Mucosa of rectum (tissue), 2 donors: Measurements from ENCODE around the gene SAG.

Experiments
- H3K27ac ChIP-seq, 2 donors: one replicate each; pipeline ENCODE4 v1.7.0; 2013; ENCODE audit warnings: inconsistent platforms in 2 of 2, low read depth in 2 of 2, low read length in 2 of 2
- H3K27me3 ChIP-seq, 2 donors: one replicate each; pipeline ENCODE4 v1.7.0; 2013; ENCODE audit warnings: low read length in 2 of 2; ENCODE audit not compliant: control insufficient read depth in 2 of 2, insufficient read depth in 2 of 2
- H3K36me3 ChIP-seq, 2 donors: one replicate each; pipeline ENCODE4 v1.7.0; 2013; ENCODE audit warnings: low read length in 2 of 2; ENCODE audit not compliant: control insufficient read depth in 2 of 2, insufficient read depth in 2 of 2
- H3K4me1 ChIP-seq, 2 donors: one replicate each; pipeline ENCODE4 v1.7.0; 2013; ENCODE audit warnings: low read length in 2 of 2, mild to moderate bottlenecking in 1 of 2; ENCODE audit not compliant: control insufficient read depth in 2 of 2, insufficient read depth in 2 of 2
- H3K4me3 ChIP-seq, 2 donors: one replicate each; pipeline ENCODE4 v1.7.0; 2013; ENCODE audit warnings: low read length in 2 of 2
- H3K9ac ChIP-seq, 2 donors: one replicate each; pipeline ENCODE4 v1.7.0; 2013; ENCODE audit warnings: low read length in 2 of 2, low read depth in 1 of 2, mild to moderate bottlenecking in 1 of 2
- H3K9me3 ChIP-seq, 2 donors: one replicate each; pipeline ENCODE4 v1.7.0; 2013; ENCODE audit warnings: low read length in 2 of 2; ENCODE audit not compliant: control insufficient read depth in 2 of 2
- donor health status: healthy.
- donor health status: Normal muscosa, but diverticular disease.

SAG gene

DNA sequence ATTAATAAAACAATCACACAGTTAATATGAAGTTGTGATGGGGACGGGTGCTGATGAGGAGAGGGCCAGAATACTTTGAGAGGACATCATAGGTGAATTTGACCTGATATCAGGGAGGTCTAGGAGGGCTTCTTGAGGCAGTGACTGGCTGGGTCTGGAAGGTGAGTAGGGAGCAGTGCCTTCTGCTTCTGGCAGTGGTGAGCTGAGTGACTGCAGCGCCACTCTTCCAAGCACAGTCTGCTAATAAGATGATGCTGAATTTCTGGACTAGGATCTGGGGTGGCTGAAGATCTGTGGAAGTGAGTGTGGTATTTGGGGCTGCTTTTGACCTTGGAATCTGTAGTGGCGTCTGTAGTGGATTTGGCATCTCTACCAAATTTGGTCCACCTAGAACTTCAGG lies 52.2 kb downstream of the SAG start:
- Histone ChIP-seq H3K4me1 (peaks cover 7 to 13% of the 10 kb centered on the region in 2 donors), H3K9ac (no peak overlapping the region), H3K27me3 (no peaks in the 10 kb centered on the region)

DNA sequence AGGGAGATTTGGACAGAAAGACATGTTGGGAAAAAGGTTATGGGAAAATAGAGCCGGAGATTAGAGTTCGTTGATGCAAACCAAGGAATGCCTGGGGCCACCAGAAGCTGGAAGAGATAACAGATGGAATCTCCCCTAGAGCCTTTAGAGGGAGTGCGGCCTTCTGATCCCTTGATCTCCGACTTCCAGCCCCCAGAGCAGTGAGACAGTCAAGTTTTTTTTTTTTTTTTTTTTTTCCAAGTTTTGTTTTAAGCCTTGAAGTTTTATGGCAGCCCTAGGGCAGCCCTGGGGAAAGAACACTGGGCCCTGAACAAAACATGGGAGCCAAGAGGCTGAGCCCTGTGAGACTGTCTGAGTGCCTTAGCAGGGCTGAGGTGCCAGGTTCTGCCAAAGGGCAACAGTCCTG lies 53.2 kb downstream of the SAG start:
- Histone ChIP-seq H3K36me3 (peaks cover 0 to 7% of the 10 kb centered on the region in 2 donors), H3K27me3 (no peaks in the 10 kb centered on the region), H3K9ac (no peak overlapping the region), H3K4me3 (no peak overlapping the region), H3K4me1 (peaks cover 2 to 8% of the 10 kb centered on the region in 2 donors), H3K27ac (no peak overlapping the region), H3K9me3 (no peaks in the 10 kb centered on the region)

More for the DNA sequence above, 52.2 kb downstream of the SAG start:
- no peaks in the 10 kb centered on the region for H3K9me3 ChIP-seq
- H3K36me3 ChIP-seq, result peaks cover 0 to 7% of the 10 kb centered on the region in 2 donors
- H3K4me3 ChIP-seq, result no peak overlapping the region
- H3K27ac ChIP-seq, result no peak overlapping the region

- Histone ChIP-seq H3K27me3 (no peaks in the 10 kb centered on the region), H3K9ac (no peak overlapping the region), H3K9me3 (no peaks in the 10 kb centered on the region), H3K36me3 (peaks cover 0 to 7% of the 10 kb centered on the region in 2 donors), H3K4me3 (no peak overlapping the region), H3K27ac (no peak overlapping the region), H3K4me1 (peaks cover 2 to 4% of the 10 kb centered on the region in 2 donors)
Observed at GRCh38 chr2:233361297-233361696, 53.7 kb downstream of the SAG start.

DNA sequence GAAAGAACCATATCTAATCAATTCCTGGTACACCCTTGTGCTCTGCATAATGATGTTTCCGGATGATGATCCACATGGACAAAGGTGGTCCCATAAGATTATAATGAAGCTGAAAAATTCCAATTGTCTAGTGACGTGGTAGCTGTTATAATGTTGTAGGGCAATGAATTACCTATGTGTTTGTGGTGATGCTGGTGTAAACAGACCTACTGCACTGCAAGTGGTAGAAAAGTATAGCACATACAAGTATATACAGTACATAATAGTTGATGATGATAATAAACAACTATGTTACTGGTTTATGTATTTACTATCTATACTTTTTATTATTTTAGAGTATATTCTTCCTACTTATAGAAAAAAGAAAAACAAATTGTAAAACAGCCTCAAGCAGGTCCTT lies 55.1 kb downstream of the SAG start:
- Histone ChIP-seq H3K9me3 (no peaks in the 10 kb centered on the region), H3K27me3 (no peaks in the 10 kb centered on the region), H3K4me3 (no peak overlapping the region), H3K4me1 (peaks cover 0 to 3% of the 10 kb centered on the region in 2 donors), H3K27ac (no peak overlapping the region), H3K36me3 (peaks cover 0 to 7% of the 10 kb centered on the region in 2 donors), H3K9ac (no peak overlapping the region)

DNA sequence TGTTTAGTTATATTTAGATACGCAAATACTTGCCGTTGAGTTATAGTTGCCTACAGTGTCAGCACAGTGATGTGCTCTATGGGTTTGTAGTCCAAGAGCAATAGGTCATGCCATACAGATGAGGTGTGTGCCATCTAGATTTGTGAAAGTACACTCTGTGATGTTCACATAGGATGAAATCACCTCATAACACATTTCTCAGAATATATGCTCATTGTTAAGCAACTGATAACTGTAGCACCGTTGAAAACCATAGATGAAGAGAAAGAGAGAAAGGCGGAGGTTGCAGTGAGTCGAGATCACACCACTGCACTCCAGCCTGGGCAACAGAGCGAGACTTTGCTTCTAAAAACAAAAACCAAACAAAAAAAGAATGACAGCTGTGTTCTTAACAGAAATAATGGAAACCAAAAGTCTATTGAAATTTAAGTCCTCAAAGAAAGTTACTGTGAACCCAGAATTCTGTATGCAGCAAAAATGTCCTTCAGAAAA lies 56.2 kb downstream of the SAG start:
- no peaks in the 10 kb centered on the region for H3K9me3 ChIP-seq
- no peaks in the 10 kb centered on the region for H3K27me3 ChIP-seq
- peaks cover 0 to 3% of the 10 kb centered on the region in 2 donors for H3K4me1 ChIP-seq
- H3K4me3 ChIP-seq, result no peak overlapping the region
- no peak overlapping the region for H3K27ac ChIP-seq
- H3K9ac ChIP-seq, result no peak overlapping the region
- H3K36me3 ChIP-seq, result peaks cover 0 to 7% of the 10 kb centered on the region in 2 donors

- H3K9me3 ChIP-seq, result no peaks in the 10 kb centered on the region
- no peak overlapping the region for H3K27ac ChIP-seq
- no peak overlapping the region for H3K4me3 ChIP-seq
- H3K27me3 ChIP-seq, result no peaks in the 10 kb centered on the region
- H3K4me1 ChIP-seq, result no peaks in the 10 kb centered on the region
- H3K9ac ChIP-seq, result no peak overlapping the region
- peaks cover 0 to 5% of the 10 kb centered on the region in 2 donors for H3K36me3 ChIP-seq
Observed at GRCh38 chr2:233365861-233366520, 58.4 kb downstream of the SAG start.

- no peak overlapping the region for H3K4me3 ChIP-seq
- H3K4me1 ChIP-seq, result peaks cover 0 to 2% of the 10 kb centered on the region in 2 donors
- H3K27ac ChIP-seq, result no peak overlapping the region
Observed at GRCh38 chr2:233367586-233367985, 60.0 kb downstream of the SAG start.

GRCh38 chr2:233368756-233369155 lies 61.1 kb downstream of the SAG start:
- Histone ChIP-seq H3K36me3 (peaks cover 8 to 11% of the 10 kb centered on the region in 2 donors), H3K4me1 (peaks cover 2 to 3% of the 10 kb centered on the region in 2 donors), H3K9me3 (no peaks in the 10 kb centered on the region), H3K4me3 (no peak overlapping the region), H3K27ac (no peak overlapping the region), H3K9ac (no peak overlapping the region), H3K27me3 (no peaks in the 10 kb centered on the region)

More at GRCh38 chr2:233367586-233367985, 60.0 kb downstream of the SAG start:
- H3K27me3 ChIP-seq, result no peaks in the 10 kb centered on the region
- no peaks in the 10 kb centered on the region for H3K9me3 ChIP-seq
- peaks cover 0 to 6% of the 10 kb centered on the region in 2 donors for H3K36me3 ChIP-seq
- no peak overlapping the region for H3K9ac ChIP-seq

DNA sequence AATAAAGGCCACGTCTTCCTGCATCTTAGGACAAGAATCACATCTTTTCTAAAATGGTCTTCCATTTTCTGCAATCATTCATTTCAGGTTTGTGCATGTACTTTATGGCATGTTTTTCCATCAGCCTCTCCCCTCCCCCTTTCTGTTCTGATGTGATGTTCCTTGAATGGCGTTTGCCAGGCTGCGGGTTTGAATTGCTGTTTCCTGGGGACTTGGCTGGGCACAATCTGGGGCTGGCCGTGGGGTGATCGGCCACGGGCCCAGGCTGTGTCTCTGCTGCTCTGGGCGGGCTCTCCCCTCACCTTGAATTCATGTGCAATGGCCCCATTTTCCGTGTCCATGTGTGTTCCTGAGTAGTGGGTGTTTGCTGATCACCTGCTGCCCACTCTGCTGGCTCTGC lies 61.8 kb downstream of the SAG start:
- Histone ChIP-seq H3K4me3 (no peak overlapping the region), H3K9ac (no peak overlapping the region), H3K4me1 (peaks cover 2 to 3% of the 10 kb centered on the region in 2 donors)

DNA sequence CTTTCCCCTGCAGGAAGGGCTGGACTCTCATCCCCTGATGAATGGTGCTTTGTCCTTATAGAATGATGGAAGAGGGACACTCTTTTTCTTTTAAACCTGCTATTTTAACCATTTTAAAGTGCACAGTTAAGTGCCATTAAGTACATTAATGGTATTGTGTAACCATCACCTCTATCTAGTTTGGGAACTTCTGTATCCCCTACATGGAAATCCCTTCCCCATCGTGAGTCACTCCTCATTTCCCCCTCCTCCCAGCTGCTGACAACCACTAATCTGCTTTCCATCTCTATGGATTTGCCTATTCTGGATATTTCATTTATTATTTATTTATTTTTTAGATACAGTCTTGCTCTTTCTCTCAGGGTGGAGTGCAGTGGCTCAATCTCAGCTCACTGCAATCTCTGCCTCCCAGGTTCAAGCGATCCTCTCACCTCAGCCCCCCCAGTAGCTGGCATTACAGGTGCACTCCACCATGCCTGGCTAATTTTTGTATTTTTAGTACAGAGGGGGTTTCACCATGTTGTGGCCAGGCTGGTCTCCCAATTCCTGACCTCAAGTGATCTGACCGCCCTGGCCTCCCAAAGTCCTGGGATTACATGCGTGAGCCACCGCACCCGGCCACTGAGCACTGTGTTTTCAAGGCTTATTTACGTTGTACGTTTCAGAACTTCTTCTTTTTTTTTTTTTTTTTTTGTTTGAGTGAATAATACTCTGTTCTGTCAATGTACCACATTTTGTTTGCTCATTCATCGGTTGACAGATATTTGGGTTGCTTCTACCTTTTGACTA lies 62.5 kb downstream of the SAG start:
- H3K36me3 ChIP-seq, result peaks cover 8% of the 10 kb centered on the region in 2 donors
- H3K9me3 ChIP-seq, result no peaks in the 10 kb centered on the region
- H3K9ac ChIP-seq, result no peak overlapping the region
- H3K4me3 ChIP-seq, result no peak overlapping the region
- H3K27ac ChIP-seq, result no peak overlapping the region
- H3K4me1 ChIP-seq, result peaks cover 2 to 6% of the 10 kb centered on the region in 2 donors
- H3K27me3 ChIP-seq, result no peaks in the 10 kb centered on the region

More for the DNA sequence above, 61.8 kb downstream of the SAG start:
- H3K27ac ChIP-seq, result no peak overlapping the region
- no peaks in the 10 kb centered on the region for H3K9me3 ChIP-seq
- H3K36me3 ChIP-seq, result peaks cover 8% of the 10 kb centered on the region in 2 donors
- no peaks in the 10 kb centered on the region for H3K27me3 ChIP-seq
